NCI-H2171 (cell line): Measurements from ENCODE around the gene CTDSPL.

Experiments used
- DNase-seq: peaks from one replicate; lab custom pipeline; 2025; lab: John Stamatoyannopoulos, UW

Gene CTDSPL

DNA sequence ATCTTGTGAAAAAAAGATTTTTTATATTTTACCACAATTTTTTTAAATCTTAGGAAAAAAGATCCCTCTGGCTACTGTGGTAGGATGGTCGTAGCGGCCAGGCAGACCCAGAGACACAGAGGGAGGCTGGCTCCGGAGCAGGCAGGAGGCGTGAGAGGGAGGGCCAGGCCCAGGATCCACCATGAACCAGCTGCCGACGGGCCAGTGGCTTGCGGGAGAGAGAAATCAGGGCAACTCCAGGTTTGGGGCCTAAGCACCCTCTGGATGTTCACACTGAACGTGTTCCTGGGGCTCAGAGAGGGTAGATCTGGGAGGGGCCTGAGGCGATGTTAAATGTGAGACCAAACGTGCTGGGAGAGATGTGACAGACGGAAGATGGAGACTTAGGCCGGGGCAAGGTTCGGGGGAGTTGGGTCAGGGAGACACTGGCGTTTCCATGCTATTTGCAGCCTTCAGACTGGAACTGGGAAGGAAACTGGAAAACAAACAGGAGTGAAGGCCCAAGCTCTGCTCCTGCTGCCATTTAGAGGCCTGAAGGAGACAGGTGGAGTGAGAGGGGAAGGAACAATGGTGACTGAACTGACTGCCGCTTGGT lies 127.3 kb downstream of the CTDSPL start:
- no peak for DNase-seq

- no peak for DNase-seq
Observed at GRCh38 chr3:37989821-37990480, 128.3 kb downstream of the CTDSPL start.

GRCh38 chr3:37990527-37990926 lies 128.8 kb downstream of the CTDSPL start, which contains the start of gene VILL:
Gene VILL (plus strand): TSS chr3:37990786. CDS start chr3:37993673, 2,887 bp downstream.
- DNase-seq, result no peak

DNA sequence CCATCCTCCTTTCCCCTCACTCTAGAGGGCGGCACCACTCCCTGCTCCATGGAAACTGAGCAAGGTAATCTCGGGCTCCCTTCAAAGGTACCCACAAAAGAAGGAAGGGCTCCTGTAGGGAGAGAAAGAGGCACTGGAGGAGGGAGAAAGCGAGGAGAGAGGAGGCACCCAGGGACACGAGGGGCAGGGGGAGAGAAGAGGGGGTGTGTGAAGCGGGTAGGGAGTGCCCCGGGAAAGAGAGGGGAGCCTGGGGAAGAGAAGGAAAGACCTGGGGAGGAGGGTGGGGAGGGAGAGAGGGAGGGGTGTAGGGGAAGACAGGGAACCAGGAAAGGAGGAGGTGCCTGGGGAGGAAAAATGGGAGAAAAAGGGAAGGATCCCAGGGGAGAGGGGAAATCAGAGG lies 129.4 kb downstream of the CTDSPL start:
- no peak for DNase-seq

DNA sequence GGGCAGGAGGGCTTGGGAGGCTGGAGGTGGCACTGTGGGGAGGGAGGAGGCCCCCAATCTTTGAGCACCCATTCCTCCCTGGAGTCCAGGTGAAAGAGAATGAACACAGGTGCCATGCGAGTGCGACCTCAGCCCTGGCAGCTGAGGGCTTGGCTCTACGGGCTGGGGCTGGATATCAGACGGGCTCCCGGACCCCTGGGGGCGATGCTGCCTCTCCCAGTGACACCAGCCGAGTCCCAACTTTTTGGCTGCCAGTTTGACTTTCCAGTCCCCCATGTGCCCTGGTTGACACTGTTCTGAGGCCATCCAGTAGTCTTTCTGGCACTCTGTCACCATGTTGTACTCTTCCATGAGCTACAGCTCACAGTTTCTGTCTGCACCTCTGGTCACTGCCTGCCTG lies 130.1 kb downstream of the CTDSPL start:
- no peak for DNase-seq

DNA sequence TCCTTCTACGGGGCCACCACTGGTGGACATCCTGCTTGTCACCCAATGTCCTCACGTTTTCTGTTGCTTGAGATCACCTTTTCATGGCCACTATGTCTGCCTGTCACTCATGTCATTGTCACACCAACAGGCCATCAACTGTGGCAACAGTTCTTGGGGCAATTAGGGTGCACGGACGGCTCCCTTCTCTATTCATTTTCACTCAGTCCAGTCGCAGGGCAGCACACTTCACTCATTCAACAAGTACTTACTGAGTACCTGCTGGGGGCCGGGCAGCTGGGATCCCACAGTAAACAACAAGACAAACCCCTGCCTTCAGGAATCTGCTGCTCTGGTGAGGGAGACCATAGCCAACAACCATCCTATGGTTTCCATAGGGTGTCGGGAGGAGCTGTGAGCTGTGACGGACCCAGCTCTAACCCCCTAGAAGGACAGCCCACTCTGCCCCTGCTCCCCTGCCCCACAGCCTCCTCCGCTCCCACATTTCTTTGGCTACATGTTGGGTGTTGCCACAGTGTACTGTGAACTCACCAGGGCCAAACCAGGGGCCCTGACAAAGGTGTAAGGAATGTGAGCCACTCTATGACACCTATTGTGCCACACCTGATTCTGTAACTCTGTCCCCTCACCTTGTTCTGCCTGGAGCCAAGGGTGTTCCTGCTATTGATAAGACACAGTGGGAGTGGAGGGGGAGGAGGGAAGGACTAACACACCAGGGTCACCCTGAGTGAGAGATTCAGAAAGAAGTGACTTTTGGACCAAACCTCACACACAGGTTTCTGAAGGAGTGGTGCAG lies 130.8 kb downstream of the CTDSPL start:
- no peak for DNase-seq

GRCh38 chr3:37993067-37993455 lies 131.4 kb downstream of the CTDSPL start:
- no peak for DNase-seq

DNA sequence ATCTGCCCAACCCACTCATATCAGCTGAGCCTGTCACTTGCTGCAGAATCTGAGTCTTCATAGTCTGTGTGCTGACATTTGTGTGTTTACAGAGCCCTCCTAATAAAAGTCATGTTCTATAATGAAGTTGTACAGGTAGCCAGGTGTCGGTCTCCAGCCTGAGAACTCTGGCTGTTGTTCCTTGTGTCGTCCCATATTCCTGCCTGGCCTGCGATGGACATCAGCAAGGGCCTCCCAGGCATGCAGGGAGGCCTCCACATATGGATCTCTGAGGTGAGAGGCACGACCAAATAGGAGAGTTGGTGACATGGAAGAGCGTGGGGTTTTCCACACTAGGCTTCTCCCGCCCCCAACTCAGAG lies 131.8 kb downstream of the CTDSPL start:
- DNase-seq, result no peak

DNA sequence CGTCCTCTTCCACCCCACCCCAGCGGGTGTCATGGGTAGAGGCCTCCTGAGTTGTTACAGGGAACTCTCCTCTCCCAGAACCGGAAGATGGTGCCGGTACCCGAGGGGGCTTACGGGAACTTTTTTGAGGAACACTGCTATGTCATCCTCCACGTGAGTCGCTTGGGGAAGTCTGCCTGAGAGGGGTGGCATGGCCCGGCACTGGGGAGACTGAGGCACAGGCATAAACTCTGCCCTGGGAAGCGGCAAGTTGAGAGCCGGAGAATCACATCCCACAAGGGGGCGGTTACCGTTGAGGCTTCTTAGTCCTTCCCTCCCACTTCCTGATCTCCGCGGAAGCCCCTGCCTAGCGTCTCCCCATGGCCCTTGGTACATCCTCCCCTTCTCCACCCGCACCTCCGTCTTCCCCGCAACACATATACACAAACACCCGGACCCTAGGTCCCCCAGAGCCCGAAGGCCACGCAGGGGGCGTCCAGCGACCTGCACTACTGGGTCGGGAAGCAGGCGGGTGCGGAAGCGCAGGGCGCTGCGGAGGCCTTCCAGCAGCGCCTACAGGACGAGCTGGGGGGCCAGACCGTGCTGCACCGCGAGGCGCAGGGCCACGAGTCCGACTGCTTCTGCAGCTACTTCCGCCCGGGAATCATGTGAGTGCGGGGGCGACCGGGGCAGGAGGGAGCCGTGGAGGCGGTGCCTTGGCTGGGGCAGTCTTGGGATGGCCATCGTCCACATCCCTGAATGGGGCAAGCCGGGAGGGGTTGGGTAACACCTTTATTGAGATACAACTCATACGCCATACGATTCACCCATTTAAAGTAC lies 132.3 kb downstream of the CTDSPL start:
- no peak for DNase-seq

GRCh38 chr3:37994639-37994972 lies 132.9 kb downstream of the CTDSPL start:
- no peak for DNase-seq

DNA sequence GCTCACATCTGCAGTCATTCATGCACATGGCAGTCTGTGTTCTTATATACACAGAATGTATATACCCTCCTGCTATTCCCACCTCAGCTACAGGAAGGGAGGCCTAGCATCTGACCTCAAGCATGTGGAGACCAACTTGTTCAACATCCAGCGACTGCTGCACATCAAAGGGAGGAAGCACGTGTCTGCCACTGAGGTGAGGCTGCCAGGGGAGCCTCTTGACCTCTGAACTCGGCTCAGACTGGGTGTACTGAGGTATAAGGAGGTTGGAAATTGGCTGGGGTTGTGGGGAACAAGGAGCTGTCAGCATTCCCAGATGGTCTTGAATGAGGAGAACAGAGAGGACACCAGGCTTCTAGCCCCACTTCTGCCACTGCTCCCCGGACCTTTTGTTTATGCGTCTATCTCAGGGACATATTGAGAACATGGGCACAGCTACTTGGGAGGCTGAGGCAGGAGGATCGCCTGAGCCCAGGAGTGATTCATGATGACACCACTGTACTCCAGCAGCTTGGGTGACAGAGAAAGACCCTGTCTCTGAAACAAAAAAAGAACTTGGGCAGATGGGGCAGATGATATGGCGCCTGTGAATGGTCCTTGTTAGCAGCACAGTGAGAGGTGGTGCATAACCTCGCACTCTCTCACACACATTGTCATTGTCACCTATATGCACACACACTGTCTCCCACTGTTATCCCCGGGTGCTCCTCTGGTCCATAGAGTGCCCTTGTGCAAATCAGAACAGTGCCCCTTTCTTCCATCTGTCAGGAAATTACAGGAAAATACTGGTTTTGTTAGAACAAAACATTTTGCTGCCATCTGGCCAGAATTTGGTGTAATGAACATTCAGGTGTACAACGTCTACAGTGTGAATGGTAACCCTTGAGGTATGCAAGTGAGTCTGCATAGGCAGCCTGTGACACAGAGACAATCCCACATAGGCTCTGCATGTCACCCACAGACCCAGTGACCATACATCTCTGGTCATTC lies 134.3 kb downstream of the CTDSPL start:
- no peak for DNase-seq

DNA sequence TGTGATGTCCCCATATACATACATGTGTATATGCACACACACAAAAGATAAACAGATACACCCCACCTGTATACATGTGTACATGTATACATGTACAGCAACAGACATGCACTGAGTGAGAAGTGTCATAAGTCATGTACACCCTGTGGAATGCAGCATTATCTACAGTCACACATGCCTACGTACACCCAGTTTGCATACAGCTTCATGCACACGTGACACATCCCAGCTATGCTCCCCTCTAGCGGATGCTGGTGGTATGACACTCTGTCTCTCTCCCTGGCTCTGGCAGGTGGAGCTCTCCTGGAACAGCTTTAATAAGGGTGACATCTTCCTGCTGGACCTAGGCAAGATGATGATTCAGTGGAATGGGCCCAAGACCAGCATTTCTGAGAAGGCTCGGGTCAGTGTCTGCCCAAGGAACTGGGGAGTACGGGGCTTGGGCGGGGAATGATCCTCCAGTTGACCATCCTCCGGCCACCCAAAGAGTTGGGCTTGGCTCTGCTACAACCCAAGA lies 135.2 kb downstream of the CTDSPL start:
- no peak for DNase-seq

DNA sequence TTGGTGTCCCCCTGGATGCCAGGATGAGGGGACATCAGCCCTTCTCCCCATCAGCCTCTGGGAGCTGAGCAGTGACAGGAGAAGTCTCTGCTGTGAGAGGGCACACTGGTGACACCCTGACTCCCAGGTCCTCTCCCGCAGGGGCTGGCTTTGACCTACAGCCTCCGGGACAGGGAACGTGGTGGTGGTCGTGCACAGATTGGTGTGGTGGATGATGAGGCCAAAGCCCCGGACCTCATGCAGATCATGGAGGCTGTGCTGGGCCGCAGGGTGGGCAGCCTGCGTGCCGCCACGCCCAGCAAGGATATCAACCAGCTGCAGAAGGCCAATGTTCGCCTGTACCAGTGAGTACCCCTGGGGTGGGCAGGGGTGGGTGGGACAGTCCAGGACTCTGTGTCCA lies 135.7 kb downstream of the CTDSPL start:
- no peak for DNase-seq

- DNase-seq, result no peak
Observed at GRCh38 chr3:37997791-37998370, 136.2 kb downstream of the CTDSPL start.

GRCh38 chr3:37999836-38000235 lies 138.2 kb downstream of the CTDSPL start:
- no peak for DNase-seq

- no peak for DNase-seq
Observed at GRCh38 chr3:38000242-38000916, 138.7 kb downstream of the CTDSPL start.

DNA sequence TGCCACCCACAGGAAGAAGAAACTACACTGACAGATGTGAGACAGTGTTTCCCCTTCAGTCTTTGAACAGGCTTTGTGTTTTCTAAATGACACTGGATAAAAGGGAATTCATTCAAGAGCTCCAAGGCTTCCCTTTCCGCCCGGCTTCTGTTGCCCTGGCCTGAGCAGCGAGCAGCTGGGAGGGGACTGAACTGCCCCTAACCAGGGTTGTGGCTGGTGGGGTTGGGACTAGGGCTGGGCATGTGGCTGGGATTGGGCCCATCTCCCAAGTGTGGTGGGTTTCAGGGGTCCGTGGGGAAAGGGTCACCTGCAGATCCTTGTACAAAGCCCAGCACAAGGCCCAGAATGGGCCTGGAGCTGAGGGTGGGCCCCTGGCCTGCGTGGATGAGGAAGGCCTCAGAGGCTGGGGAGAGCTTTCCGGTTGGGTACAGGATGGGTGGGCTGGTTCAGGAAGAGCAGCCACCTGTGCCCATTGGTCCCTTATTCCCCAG lies 139.3 kb downstream of the CTDSPL start:
- no peak for DNase-seq

DNA sequence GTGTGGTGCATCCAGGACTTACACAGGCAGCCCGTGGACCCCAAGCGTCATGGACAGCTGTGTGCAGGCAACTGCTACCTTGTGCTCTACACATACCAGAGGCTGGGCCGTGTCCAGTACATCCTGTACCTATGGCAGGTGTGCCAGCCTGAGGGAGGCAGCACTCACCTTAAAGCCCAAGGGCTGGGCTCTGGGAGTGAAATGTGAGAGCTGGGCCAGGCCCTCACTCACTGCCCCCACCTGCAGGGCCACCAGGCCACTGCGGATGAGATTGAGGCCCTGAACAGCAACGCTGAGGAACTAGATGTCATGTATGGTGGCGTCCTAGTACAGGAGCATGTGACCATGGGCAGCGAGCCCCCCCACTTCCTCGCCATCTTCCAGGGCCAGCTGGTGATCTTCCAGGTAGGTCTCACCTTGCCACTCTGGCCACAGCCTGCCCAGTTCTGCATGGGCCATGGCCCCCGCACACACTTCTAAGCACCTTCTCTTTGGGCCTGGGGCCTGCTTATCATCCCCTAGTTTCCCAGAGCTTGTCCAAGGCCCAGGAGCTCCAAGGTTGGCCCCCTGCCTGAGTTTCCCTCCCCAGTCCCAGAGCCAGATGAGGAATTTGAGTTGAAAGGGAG lies 139.9 kb downstream of the CTDSPL start:
- no peak for DNase-seq

GRCh38 chr3:38002291-38002876 lies 140.7 kb downstream of the CTDSPL start:
- no peak for DNase-seq
